ENCODE measurements around the gene MOB3B.
A peak's percentile ranks its signal among the peaks of the same experiment; 100 is the strongest.

MOB3B gene

DNA sequence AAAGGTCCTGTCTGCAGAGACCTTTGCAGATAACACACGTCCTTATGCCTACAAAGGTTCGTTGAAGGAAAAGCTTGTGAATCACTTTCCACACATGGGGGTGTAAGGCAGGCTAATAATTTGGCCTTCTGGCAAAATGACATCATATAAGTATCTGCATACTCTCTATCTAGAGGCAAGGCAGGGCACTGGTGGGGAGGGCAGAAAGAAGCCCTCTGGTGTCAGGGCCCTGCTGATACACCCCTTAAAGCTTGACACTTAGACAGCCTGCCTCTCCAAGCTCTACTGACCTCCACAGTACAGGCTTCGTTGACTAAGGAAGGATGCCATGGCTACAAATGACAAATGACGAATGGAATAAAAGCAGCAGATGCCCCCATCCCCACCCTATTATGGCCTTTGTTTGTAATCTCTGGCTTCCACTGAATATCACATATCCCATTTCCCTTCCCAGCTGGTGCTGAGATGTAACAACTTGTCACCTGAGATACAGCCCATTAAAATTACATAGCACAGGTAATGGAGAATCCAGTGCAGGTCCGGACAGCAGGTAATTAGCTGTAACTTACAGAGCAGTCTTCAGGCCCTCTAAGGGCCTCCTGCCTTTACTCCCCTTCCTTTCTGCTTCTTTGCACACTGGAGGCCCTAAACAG, 82.5 kb downstream of the MOB3B start:
- no peak for FAIRE-seq
- no peak for TF ChIP-seq POLR2A (IDR thresholded peaks at IDR 0.05; ENCODE audit: low read depth, low read length)
- no peak for DNase-seq (ENCODE audit: insufficient read length, low spot score)

DNA sequence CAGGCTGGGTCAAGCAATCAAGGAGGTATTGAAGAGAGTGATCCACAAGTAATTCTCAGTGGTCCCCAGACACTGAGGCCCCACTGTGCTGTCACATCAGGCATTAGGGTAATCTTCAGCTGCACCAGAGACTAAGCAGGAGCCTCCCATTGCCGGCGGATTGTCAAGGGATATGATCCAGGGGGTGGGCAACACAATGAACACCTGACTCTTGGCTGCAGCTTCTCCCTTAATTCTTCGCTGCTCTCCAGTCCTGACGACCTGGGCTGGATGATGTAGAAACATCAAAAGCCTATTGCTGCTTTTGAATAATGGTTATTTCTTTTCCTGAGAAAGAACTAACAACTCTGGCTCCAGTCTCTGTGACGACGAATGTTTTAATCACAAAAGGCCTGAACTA, 83.9 kb downstream of the MOB3B start:
- no peak for FAIRE-seq
- no peak for DNase-seq (ENCODE audit: insufficient read length, low spot score)
- no peak for TF ChIP-seq POLR2A (IDR thresholded peaks at IDR 0.05; ENCODE audit: low read depth, low read length)

DNA sequence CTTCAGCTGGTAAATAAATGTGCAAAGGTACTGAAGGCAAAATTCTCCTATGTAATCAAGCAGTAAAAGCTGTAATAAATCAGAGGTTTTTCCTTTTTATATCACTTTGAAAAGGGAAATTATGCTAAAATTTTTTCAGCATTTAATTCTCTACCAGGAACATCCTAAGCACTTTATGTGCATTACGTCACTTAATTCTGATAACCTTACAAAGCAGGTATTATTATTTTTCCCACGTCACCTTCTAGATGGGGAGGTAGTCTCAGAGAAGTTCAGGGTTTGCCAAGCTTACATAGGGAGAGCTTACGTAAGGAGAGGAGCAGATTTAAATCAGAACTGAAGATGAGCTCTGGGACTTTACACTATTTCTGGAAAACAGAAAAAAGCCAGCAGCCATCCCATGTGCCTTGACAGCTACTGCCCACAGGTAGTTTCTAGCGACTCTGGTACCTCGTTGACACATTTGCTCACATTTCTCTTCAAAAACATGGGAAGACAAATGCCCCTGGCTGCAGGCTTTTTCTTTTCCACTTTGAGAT, 84.5 kb downstream of the MOB3B start:
- FAIRE-seq = no peak
- TF ChIP-seq POLR2A (IDR thresholded peaks at IDR 0.05; ENCODE audit: low read depth, low read length) = no peak
- DNase-seq (ENCODE audit: insufficient read length, low spot score) = no peak

DNA sequence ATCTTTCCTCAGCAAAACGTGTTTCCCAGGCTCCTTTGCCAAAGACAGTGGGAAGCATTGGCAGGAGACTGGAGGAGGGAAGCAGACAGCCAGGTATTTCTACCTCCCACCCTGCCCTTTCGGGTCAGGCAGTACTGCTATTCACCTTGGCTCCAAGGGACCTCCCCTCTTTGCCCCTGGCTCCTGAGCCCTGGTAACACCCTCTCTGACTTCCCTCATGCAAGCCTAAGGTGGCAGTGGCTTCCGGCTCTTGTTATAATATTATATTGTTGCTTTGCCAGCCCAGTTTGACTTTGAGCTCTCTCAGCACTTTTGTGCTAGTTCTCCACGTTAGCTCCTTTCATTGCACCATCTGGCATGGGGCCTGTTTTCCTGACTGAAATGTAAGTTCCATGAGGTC, 87.2 kb downstream of the MOB3B start:
- DNase-seq (ENCODE audit: insufficient read length, low spot score) (no peak), FAIRE-seq (no peak)
- no peak for TF ChIP-seq POLR2A (IDR thresholded peaks at IDR 0.05; ENCODE audit: low read depth, low read length)

DNA sequence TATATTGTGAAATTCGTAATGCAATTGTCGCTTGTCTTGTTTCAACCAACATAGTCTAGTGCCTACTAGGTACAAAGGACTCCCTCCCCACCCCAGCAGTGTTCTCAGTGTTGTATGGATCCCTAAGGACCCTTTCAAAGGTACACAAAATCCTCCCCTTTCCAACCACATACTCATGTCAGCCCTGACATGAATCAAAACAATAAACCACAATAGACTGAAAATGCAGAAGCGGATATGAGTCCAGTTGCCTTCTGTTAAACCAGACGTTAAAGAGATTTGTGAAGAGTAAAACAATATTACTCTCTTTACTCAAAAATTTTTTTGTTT, 87.9 kb downstream of the MOB3B start:
- no peak for FAIRE-seq
- no peak for DNase-seq (ENCODE audit: insufficient read length, low spot score)
- no peak for TF ChIP-seq POLR2A (IDR thresholded peaks at IDR 0.05; ENCODE audit: low read depth, low read length)

DNA sequence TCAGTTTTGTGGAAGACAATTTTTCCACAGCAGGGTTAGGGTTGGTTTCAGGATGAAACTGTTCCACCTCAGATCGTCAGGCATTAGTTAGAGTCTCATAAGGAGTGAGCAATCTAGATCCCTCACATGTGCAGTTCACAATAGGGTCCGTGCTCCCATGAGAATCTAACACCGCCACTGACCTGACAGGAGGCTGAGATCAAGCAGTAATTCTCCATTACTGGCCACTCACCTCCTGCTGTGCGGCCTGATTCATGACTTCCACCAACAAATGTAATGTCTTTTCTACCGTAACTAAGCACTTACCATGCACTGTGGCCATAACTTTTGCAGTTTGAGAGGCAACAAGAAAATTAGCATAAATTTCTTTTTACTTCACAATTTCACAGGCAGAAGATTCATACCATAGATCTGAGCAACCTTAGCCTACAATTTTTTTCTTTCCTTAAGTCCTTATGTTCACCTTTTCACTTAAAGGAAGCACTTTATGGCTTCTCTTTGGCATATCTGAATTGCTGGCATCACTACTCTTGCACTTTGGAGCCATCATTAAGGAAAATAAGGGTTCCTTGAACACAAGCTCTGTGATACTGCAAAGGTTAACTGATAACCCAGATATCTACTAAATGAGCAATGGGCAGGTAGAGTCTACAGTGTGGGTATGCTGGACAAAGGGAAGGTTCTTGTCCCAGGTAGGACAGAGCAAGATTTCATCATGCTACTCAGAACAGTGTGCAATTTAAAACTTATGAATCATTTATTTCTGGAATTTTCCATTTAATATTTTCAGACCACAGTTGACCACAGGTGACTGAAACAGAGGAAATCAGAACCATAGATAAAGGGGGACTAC, 88.5 kb downstream of the MOB3B start:
- no peak for TF ChIP-seq POLR2A (IDR thresholded peaks at IDR 0.05; ENCODE audit: low read depth, low read length)
- DNase-seq (ENCODE audit: insufficient read length, low spot score) (no peak), FAIRE-seq (peak; percentile 75)

DNA sequence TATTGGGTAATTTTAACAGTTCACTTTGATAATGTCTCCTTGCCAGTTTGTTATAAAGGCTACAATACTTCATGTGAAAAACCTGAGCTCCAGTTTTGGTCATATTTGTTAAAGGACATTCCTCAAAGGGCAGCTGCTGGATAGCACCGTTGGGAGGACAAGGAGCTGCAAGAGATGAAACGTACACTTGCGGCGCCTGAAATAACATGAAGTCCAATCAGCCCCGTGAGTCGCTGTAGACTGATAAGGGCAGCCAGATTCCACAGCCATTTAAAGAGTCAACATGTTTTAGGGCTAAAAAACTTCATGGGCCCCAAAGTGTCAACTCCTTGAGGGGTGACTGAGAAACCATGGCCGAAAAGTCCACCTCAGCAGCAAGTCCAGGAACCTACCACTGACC, 91.1 kb downstream of the MOB3B start:
- DNase-seq (ENCODE audit: insufficient read length, low spot score) = no peak
- FAIRE-seq = no peak
- no peak for TF ChIP-seq POLR2A (IDR thresholded peaks at IDR 0.05; ENCODE audit: low read depth, low read length)

DNA sequence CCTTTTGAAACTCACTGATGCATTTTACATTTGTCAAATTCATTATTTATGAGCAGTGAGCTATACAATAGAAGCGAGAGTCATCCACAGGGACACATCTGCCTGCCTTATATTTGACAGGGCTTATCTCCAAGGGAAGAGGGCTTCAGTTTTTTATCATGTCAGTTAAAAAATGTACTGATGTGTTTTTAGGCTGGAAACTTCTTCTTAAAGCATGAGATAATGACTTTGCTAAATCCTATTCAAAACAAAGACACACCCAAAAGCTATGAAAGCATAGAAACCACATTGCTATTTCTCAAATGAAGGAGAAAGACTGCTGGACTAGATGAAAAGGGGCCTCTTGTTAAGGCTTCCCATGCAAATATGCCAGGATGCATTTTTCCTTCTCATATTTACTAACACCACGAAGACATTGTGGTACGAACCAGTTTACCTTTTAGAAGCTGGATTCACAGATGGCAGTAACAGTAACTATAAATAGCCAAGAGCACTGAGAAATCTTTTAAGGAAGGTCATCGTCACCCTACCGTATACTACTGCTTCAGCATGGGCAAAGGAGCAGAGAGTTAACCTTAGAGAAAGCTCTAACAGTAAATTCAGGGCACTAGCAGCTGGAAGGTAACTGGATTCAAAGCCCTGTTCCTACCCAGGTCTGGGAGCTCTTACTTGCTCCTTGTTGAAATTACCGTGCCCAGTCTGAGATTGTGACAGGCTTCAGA, 91.8 kb downstream of the MOB3B start:
- no peak for TF ChIP-seq POLR2A (IDR thresholded peaks at IDR 0.05; ENCODE audit: low read depth, low read length)
- FAIRE-seq (no peak), DNase-seq (ENCODE audit: insufficient read length, low spot score) (no peak)

DNA sequence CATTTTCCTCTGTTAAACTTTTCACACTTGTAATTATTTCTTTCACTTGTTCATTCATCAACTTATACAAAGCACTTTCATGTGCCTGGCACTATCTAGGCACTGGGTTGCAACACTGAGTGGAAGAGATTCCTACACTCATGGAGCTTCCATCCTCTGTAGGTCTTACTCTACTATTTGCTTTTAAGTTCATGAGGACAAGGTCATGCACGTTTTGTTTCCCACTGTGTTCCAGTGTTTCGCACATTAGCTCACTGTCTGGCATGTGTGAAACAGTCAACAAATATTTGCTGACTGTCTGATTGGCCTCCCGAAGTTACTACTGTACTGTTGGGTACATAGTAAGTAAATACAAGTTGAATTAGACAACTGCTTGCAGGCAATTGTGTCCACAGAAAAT, 93.4 kb downstream of the MOB3B start:
- no peak for FAIRE-seq
- TF ChIP-seq POLR2A (IDR thresholded peaks at IDR 0.05; ENCODE audit: low read depth, low read length) = no peak
- DNase-seq (ENCODE audit: insufficient read length, low spot score) = no peak

DNA sequence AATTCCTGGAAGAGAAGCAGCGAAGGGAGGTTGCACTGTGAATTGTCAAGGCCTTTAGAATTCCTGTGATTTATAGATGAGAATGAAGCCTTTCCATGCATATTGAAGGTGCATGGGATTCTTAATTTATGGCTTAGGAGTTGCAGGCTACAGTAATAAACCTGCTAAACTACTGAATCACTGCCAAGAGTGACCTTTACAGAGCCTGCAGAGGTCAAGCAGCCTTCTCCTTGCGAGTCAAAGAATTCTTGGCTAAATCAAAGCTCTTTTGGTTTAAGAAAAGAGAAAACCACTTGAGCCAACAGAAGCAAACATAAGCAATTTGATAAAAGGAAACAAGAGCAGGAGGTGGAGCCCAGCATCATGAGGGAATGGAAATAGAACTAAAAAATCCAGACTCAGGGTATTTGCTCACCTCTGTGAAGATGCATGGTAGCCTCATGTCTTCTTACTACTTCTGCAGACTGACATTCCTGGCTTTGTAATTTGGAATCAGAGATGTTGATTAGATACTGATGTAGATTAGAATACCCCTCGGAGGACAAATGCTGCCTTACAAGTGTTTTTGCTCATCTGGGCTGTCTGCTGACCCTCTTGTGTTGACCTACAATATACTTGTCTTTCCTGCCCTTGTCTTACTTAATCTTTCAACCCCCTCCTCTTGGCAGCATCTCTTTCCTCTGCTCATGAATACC, 95.8 kb downstream of the MOB3B start:
- no peak for TF ChIP-seq POLR2A (IDR thresholded peaks at IDR 0.05; ENCODE audit: low read depth, low read length)
- DNase-seq (ENCODE audit: insufficient read length, low spot score) = no peak
- FAIRE-seq = peak; percentile 15

DNA sequence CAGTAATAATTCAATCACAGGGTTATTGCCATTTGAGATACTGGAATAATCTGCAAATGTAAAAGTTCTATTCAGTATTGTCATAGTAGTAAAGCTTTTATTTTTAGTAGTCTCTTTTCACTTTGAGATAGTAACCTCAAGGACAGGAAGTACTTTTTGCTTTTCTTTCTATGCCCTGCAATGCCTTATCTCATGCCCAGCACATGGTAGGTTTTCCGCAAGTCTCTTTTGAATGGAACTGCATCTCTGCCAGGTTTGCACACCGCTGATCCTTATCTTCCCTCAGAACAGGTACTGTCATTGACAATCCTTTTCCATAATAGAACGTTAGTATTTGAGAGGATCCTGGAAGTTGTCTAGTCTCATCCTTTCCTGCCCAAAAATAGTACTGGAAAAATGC, 97.3 kb downstream of the MOB3B start:
- FAIRE-seq = no peak

DNA sequence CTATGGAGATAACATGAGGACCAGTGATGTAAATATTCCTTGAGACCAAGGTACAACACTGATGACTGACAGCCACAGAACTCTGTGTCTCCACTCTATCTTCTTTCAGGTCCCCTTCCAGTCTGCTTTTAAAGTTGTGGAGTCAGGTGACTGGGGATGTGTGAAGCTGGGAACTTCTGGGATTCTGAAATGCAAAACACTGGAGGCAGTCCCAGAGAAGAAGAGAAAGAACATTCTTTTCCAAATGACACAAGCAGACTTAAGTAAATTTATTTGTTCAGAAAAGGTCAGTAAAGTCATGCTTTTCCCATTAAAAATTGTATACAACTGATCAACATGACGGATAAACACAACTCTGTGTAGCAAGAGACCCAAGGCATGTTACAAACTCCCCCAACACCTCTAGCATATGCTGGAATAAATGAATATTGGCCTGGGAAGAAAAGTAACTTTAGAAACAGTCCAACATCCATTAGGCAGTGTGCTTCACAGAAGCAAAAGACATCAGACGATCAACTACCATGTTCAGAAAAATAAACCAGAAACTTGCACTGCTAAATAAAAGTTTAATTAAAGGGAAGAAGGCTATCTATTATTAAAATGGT, 98.0 kb downstream of the MOB3B start:
- DNase-seq (ENCODE audit: insufficient read length, low spot score) (no peak), FAIRE-seq (no peak)
- TF ChIP-seq POLR2A (IDR thresholded peaks at IDR 0.05; ENCODE audit: low read depth, low read length) = no peak

More for the DNA sequence above, 97.3 kb downstream of the MOB3B start:
- no peak for DNase-seq (ENCODE audit: insufficient read length, low spot score)
- no peak for TF ChIP-seq POLR2A (IDR thresholded peaks at IDR 0.05; ENCODE audit: low read depth, low read length)

DNA sequence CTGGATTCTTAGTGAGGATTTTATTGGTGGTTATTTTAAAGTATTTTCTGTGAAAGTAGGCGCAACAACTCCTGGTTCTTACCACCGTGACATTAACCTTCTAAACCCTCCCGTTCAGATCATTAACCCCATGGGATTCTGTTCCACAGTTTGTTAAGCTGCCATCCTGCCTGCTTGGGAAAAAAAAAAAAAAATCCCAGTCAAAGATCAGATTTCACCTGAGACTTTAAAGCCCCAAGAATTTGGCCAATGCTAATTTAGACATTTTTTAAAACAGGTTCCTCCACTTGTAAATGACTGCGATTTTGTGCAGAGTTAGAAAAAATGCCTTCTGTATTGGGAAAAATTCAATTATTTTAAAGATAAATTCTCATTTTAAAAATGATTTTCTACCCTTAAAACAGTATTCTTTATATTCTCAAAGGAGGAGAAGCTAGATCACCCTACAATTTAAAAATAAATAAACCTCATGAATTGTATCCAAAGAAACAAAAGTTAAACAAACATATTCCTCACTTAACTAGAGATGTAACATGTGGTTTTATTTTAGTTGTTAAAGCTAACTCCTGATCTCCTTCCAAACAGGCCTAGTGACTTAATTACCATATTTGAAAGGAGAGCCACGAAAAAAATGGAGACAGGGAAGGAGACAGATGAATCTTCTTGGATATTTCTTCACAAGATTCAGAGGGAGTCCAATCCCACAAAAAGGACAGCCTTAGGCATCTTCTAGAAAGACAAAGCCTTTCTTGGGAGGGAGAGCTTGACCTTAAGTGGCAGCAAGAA, 98.7 kb downstream of the MOB3B start:
- FAIRE-seq = no peak
- DNase-seq (ENCODE audit: insufficient read length, low spot score) = no peak
- TF ChIP-seq POLR2A (IDR thresholded peaks at IDR 0.05; ENCODE audit: low read depth, low read length) = no peak
